Amniotic stem cell (primary cell): Measurements from ENCODE around the gene IGFBP4.

Experiments used
- DNase-seq: peaks from one replicate; lab custom pipeline; 2025; lab: John Stamatoyannopoulos, UW

IGFBP4 gene

DNA sequence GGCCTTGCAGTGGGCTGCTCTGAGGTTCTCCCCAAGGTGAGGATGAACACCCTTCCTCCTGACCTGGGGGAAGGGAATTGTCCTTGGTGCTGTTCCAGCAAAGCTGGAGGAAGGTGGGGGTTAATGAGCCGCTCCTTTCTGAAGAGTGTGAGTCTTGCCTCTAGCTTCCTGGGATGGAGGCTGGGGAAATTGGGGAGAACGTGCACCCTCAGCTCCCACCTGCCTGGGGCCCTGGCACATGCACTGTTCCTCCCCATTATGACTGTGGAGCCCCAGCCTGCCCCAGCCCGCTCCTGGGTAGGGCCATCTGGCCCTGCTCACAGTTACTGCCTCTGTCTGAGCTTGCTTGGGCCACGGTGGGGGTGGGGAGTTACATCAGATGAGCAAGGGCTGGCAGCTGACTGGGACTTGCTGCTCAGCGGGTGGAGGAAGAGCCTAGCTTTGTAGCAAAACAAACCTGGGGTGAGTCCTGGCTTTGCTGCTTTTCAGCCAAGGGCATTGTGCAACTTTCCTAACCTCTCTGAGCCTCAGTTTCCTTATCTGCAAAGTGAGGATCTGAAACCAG, 47.1 kb downstream of the IGFBP4 start:
- no peak for DNase-seq

GRCh38 chr17:40490982-40491381, 47.7 kb downstream of the IGFBP4 start:
- DNase-seq: no peak

DNA sequence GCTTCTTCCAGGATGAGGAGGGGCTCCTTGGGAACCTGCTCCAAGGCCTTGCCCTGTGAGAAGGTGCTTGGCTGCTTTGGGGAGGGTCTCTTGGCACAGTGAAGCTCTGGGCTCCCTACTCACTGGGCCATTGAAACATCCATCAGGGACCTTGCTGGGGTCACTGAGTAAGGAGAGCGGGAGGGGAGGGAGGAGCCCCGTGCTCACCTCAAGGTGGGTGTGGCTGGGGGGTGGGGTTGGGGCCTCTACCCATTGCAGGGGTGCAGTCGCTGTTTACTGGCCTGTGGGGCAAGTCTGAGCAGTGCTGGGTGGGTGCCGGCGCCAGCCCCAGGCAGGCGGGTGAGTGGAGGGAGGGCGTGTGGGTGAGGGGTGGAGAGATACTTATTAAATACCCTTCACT, 48.2 kb downstream of the IGFBP4 start:
- no peak for DNase-seq

DNA sequence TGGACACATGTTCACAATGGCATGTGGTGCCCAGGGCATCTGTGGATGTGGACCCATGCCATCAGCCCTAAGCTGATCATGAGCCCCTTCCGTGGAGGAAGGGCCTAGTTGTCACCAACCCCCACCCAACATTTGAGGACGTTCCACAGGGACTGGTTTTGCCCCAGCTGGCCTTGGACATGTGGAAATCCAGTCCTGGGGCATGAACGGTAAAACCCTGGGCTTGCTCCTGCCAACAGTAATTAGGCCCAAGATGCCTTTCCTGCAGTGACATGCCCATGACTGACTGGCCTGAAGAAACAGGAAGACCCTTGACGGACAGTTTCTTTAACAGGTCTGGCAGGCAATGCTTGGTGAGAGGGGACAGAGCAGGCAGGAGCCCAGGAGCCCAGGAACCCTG, 50.4 kb downstream of the IGFBP4 start:
- no peak for DNase-seq

DNA sequence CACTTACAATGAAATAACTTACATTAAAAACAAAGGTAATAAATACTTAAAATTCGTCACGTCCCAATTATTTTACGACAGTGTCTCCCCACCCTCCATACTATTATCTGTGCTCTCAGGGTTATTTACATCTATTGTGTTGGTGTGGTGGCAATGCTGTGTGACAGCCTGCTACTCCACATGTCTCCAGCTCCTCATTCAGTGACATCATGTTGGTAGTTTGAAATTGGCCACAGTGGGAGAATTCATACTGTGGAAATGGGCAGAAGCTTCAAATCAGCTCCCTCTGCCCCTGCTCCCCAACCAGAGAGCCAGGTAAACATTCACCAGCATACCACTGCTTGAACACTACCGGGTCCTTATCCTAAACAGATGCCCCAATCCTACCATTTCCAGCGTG, 51.9 kb downstream of the IGFBP4 start:
- DNase-seq: no peak

DNA sequence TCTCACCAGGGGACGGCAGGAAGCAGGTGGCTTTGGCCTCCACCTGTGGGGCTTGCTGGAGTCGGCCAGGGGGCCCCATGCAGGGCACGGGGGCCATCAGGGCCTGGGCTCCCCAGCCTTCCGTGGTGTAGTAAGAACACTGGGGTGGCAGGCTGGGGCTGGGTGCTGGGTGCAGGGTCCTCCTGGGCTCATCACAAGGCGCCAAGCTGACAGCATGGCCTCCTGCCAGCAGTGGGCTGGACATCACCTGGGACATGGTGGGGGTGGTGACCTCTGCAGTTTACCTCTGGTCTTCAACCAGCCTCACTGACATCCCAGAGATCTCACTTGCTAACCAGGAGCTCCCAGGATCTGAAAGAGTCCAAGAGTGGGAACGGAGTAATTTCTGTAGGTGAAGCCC, 52.9 kb downstream of the IGFBP4 start:
- DNase-seq: no peak

GRCh38 chr17:40496634-40497420, 53.6 kb downstream of the IGFBP4 start:
- DNase-seq: no peak

DNA sequence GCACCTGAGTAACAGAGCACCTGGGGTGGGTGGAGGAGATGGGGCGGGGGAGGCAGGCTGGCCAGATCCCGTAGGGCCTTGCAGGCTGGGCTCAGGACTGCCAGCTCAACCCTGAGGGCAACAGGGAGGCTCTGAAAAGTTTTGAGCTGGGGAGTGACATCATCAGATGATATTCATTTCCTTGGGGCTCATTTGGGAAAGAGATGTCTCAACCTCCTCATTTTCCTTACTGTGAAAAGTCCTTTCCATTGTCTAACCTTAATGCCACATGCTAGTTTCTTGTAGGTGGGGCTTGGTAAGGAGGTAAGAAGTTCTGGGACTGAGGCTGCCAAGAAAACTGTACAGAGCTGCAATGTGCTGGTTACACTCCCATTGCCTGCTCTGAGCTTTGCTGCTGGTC, 54.4 kb downstream of the IGFBP4 start:
- no peak for DNase-seq

DNA sequence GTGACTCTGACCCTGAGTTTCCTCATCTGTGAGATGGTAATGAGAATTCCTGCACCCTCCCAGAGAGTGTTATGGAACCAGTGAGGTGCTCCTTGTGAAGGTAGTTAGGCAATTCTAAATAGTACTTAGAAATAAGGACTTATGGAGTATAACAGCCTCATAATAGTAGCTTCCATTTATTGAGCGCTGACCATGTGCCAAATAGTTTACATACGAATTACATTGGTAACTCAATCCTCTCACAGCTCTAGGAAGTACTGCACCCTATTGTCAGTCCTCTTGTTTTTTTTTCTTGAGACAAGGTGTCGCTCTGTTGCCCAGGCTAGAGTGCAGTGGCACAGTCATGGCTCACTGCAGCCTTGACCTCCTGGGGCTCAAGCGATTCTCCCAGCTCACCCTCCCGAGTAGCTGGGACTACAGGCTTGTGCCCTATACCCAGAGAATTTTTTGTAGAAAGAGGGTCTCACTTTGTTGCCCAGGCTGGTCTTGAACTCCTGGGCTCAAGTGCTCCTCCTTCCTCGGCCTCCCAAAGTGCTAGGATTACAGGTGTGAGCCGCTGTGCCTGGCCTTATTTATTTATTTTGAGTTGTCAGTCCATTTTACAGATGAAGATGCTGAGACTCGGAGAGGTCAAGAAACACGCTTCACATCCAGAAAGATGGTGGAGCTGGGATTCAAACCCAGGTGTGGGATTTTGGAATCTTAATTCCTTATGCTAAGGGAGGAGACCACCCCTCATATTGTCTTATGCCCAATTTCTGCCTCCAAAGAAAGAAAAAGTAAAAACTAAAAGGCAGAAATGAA, 55.2 kb downstream of the IGFBP4 start:
- no peak for DNase-seq

DNA sequence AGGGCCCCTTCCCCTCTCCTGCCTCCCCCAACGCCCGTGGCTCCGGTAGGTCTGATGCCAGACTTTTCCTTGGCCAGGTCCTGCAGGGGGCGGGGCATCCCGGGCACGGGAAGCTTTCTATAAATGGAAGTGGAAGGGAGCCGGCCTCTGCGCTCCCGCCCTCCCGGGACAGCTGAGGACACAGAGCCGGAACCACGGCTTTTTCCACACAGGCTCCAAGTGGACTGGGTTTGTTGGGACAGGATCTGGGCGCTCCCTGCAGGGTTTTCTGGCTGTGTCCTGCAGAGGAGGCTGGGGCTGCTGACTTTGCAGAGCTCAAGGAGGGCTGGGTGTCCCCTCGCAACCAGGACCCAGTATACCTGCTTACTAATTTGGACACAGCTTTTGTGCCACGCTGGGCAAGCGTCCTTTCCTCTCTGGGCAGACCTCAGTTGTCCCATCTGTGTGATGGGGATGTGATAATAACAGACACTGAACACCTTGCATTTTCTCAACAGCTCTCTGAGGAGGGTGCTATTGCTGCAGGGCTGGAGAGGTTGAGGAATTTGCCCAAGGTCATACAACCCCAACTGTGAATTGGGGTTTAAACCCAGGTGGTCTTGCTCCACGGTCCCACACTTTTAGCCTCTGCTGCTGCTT, 56.4 kb downstream of the IGFBP4 start:
- DNase-seq: no peak

DNA sequence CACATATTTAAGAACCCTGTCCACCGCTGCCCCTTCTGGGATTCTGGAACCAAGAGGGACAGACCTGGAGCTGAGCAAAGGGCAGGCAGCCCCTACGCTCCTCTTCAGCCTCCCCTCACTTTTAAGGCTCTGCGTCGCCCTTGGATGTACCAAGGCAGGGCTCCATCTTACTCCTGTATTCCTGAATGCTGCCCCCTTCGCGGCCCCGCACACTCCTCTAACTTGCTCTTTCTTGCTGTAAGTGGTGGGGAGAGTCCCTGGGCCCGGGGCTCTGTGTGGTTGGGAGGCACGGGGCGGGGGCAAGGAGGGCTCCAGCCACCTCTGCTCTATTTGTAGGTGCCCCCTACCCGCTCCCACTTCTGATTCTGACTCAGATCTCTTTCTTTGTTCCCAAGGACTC, 56.9 kb downstream of the IGFBP4 start:
- DNase-seq: no peak

GRCh38 chr17:40500709-40501108, 57.5 kb downstream of the IGFBP4 start:
- DNase-seq: no peak

DNA sequence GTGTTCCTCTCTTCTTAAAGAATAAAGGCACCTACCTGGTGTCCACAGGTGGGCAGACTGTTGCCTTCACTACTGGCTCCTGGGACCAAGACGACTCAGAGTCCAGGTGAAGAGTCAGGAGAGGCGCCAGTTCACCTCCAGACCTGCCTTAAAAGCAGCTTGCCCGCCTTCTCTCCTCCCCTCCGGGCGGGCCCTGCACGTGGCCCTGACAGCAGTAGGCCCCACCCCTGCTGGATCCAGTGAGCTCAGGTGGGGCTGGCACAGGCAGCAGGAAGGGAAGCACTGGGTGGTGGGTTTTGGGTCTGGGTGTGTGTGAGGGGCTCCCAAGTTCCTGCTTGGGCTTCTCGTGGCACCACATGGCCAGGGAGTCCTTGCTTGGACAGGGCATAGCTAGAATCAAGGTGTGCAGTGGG, 58.3 kb downstream of the IGFBP4 start, which contains the start of gene TNS4:
Gene TNS4 (minus strand): TSS at position 125 of the 413 bp plus-strand sequence. CDS start 5,198 bp downstream, outside the sequence.
- DNase-seq: no peak

GRCh38 chr17:40502716-40503115, 59.5 kb downstream of the IGFBP4 start:
- DNase-seq: no peak

DNA sequence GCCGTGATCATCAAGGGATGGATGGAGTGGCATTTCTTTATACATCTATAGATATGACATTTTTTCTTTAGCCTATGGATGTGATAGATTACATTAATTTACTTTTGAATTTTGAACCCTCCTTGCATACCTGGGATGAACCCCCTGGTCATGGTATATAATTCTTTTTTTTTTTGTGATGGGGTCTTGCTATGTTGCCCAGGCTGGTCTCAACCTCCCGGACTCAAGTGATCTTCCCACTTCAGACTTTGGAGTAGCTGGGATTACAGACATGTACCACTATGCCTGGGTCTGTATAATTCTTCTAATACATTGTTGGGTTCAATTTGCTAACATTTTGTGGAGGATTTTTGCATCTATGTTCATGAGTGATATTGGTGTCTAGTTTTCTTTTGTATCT, 59.9 kb downstream of the IGFBP4 start:
- no peak for DNase-seq

GRCh38 chr17:40506786-40507185, 63.5 kb downstream of the IGFBP4 start:
- DNase-seq: no peak
